GM18867 (cell line): ENCODE results near the gene KIAA0930.

Source experiments
- ATAC-seq: cut with Tn5 transposase; IDR thresholded peaks from one replicate; pipeline ENCODE4 v1.9.1; 2021; ENCODE audit warnings: mild to moderate bottlenecking, moderate library complexity; ENCODE audit not compliant: unreplicated experiment

KIAA0930 gene

DNA sequence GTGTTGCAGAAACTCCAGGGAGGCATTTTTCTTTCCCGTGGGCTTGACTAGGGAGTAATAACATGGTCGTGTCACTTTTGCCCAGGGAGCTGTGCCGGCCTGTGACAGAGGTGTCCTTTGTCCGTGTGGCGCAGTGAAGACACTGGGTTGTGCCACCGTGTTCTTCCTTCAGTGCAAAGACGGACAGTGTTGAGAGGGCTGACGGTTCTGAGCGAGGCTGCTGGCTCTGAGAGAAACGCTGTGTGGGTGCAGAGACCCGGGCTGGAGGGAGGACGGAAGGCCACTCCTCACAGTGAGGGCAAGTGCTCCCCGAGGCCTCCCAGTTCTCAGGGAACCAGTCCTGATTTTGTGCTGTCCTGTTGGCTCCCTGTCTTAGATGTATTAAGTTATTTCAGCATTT, 56.7 kb downstream of the KIAA0930 start:
- no peak for ATAC-seq

DNA sequence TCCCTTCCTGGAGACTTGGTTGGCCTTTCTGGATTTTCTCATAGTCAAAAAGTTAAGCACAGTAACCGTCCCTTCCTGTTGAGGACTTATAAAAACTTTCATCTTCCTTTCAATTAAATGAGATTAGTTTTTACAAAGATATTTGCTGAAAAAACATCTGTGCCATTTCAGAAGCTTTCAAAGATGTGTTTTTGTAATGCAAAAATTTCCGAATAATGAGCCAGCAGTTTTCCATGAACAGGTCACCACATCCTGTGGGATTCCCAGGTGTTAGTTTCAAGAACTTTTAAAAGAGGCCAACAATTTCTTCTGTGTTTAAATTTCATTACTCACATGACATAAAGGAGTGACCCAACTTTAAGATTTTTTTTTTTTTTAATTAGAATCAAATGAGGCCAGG, 58.9 kb downstream of the KIAA0930 start:
- ATAC-seq: no peak

DNA sequence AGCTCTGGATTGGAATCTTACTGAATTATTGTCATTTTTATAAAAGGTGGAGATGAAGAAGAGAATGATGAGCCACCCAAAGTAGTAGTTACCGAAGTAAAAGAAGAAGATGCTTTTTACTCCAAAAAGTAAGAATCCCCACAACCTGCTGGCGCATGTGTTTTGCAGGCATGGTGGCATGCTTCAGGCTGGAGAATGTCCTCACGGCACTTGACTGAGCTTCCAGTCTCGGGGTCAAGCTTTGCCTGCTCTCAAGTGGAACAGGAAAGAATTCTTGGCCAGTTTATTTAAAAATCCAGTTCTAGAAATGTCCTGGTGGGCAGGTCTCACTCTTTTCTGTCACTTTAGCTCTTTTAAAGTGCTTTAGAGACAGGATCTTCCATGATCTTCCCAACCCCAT, 59.5 kb downstream of the KIAA0930 start:
- no peak for ATAC-seq

DNA sequence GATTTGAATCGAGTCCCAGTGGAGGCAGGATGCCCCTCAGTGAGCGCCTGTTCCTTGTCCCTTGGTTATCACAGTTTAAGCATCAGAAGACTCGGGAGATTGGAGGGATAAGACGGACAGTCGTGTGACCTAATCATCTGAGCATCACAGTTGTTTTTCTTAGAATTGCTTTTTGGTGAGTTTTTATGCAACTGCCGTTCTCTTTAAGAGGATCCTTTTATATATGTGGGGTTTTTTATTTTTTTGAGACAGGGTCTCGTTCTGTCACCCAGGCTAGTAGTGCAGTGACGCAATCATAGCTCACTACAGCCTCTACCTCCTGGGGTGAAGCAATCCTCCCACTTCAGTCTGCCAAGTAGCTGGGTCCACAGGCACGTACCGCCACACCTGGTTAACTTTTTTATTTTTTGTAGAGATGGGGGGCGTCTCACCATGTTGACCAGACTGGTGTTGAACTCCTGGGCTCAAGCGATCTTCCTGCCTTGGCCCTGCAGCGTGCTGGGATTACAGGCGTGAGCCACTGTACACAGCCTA, 60.5 kb downstream of the KIAA0930 start:
- ATAC-seq: no peak

DNA sequence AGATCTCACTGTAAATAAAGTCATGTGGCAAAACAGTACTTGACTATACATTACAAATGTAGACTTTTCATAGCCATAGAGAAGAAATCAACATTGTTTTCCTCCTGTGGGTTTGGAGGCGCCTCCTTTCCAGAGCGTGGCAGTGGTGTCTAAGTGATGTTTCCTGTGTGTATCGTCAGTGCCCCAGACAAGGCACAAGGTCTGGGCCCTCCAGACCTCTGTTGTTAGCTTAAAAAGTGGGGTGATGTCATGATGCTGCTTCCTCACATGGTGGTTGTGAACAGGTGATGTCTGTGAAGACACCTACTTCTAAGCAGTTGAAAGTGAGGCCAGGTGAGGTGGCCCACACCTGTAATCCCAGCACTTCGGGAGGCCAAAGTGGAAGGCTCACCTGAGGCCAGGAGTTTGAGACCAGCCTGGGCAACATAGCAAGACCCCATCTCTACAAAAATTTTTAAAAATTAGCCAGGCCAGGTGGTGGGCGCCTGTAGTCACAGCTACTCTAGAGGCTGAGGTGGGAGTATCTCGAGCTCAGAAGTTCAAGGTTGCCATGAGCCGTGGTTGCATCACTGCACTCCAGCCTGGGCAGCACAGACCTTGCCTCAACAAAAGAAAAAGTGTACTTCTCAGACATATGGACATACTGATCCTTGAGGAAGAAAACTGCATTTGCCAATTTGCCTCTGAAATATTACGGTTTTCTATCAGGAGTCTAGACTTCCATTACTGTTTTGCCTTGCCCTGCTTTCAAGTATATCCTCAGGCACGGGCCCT, 61.2 kb downstream of the KIAA0930 start:
- no peak for ATAC-seq

DNA sequence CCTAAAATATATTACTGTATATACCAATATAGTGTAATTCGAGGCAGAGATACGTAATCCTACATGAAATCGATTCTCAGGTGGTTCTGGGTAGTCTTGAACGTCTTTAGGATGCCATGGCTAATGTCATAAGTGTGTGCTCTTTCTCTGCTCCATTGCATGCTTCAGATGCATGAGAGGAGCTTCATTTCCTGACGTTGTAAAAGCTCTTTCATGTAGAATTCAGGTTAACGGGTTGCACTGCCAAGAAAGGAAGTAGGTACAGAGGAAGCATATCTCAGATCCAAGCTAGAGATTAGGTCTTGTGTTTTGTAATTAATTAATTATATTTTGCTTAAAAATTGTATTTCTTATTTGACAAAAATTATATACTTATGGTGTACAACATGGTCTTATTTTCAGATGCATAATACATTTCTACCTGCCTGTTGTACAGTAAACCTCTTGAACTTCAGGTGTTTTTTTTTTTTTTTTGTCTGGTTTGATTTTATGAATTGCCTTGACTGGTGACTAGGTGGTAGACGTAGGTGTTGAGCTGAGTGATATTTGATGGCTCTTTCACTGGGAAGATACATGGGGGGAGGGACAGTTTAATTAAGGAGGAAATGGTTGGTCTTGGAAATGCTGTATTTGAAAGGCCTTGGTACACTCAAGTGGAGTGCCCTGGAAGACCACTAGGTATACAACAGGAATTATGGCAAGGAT, 67.7 kb downstream of the KIAA0930 start:
- ATAC-seq: no peak

DNA sequence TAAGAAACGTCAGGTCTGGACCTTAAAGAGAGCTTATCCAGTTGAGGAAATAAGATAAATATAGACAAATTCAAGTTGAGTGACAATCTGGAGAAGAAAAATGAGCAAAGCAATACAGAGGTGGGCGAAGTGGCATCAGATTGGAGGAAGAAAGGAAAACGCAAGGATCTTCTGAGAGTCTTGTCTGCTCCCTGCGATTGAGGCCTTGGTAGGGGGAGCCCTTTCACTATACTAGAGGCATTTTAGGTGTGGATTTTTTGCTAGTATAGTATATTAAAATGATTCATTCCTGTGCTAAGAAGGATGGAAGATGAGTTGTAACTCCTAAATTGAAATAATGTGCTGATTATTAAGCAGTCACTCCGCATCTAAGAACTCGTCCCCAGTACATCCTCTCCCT, 68.9 kb downstream of the KIAA0930 start:
- ATAC-seq: no peak

DNA sequence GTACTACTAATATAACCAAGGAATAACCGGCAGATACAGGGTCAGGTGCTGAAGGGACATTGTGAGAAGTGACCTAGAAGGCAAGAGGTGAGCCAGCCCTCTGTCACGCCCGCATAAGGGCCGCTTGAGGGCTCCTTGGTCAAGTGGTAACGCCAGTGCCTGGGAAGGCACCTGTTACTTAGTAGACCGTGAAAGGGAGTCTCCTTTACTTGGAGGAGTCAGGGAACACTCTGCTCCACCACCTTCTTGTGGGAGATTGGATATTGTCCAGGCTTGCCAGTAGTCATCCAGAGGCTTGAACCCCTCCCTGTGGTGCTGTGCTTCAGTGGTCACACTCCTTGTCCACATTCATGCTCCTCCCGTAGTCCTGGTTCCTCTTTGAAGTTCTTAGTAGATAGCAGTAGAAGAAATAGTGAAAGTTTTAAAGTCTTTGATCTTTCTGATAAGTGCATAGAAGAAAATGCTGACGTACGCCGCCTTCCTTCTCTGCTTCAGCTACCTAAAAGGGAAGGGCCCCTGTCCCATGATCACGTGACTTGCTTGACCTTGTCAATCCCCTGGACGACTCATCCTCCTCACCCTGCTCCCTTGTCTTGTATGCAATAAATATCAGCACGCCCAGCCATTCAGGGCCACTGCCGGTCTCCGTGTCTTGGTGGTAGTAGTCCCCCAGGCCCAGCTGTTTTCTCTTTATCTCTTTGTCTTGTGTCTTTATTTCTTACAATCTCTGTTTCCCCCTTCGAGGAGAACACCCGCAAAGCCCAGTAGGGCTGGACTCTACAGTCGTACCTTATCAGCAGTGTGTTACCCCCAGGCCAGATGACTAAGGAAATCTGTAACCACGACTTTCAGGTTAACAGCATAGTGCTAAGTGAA, 70.9 kb downstream of the KIAA0930 start:
- no peak for ATAC-seq

DNA sequence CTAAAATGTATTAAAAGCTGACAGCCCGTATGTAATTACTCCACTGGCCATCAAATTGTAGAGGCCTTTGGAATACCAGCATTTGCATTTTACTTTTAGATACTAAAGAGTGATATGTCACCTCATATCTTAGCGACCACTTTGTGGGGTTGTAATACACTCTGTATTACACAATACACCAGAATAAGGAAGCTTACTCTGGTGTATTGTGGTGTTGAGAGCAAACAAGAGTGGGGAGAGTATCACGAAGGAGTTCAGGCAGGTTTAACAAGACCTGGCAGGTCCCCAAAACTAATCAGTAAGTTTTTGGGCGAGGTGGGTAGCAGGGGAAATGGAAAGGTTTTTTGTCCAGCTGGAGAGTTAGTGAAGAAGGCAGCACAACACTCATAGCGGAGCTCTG, 73.8 kb downstream of the KIAA0930 start:
- ATAC-seq: no peak

DNA sequence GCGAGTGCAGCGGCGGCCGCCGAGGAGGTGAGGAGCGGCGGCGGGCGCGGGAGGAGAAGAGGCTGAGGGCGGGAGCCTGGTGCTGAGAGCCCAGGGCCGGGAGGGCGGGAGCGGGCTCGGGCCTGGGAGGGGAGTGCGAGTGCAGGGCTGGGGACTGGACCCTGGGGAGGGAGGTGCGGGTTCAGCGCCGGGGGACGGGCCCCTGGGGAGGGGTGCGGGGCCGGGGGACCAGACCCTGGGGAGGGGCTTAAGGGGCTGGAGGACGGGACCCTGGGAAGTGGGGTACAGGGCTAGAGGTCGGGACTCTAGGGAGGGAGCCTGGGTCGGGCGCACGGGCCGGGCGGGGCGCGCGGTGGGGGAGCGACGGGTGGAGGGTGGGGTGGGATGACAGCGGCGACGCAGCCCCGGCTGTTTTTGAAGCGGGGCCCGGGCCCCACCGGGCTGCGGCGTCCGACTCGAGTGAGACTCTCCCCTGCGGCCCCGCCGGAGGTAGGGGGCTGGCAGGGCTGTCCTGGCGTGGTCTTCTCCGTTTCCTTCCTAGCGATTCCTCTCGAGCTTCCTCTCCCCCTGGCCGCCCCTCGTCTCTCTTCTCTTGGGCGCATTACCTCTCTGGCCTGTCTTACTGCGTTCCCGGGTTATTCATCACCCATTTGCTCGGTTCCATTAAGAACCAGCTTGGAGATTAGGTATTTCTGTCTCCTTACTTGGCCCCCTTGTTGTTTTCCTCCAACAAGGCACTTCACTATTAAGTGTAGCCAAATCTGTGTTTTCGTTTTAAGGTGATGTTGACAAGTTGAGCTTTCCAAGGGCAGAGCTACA, 76.2 kb downstream of the KIAA0930 start:
- peak; percentile 30 for ATAC-seq

DNA sequence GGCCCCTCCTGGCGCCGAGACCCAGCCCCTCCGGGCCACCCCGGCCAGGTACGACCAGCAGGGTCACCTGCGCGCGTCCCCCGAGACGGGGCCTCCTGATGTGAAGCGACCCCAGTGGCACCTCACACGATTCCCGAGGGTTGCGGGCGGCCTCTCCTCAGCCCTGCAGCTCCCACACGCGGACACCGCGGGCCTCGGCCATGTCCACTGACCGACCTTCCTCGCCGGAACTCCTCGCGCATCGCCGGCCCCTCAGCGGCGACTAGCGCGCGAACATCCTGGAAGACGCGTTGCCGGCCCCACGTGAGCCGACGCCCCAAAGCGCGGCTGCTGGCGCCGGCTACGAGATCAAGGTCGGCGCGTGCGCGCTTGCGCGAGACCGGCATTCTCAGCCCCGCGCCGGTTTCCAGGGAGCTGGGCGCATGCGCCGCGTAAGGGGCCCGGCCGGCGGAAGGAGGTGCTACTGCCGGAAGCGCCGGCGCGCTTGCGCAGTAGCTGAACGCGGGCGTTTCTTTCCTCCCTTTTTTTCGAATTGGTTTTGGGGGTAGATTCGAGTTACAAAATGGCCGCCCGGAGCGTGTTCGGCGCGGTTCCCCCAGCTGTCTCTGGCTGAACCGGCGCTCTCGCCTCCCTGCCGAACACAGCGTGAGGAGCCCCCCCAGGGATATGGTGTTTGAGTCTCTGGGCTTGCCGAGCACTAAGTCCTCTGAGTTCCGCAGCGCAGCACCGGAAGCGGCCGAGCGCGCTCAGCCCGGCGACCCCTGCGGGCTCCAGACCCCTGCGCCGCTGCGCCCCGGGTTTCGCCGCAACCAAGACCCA, 77.0 kb downstream of the KIAA0930 start, which contains the start of gene NUP50:
Gene NUP50, plus strand, starts transcription at position 475 of the 819 bp plus-strand sequence. CDS start 4,253 bp downstream, outside the sequence.
- peak; percentile 77 for ATAC-seq

DNA sequence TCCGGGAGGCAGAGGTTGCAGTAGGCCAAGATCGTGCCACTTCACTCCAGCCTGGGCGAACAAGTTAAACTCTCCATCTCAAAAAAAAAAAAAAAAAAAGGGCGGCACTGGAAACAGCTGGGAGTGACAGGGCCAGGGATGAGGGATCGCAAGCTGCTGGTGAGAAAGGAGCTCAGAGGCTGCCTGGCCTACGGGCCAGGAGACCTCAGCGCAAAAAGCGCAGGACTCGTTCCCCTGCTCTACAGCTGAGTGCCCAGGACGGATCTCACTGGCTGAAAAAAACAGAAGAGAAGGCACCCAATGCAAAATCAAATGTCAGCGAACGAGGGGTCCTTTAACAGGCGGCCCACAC, 77.6 kb downstream of the KIAA0930 start:
- no peak for ATAC-seq

DNA sequence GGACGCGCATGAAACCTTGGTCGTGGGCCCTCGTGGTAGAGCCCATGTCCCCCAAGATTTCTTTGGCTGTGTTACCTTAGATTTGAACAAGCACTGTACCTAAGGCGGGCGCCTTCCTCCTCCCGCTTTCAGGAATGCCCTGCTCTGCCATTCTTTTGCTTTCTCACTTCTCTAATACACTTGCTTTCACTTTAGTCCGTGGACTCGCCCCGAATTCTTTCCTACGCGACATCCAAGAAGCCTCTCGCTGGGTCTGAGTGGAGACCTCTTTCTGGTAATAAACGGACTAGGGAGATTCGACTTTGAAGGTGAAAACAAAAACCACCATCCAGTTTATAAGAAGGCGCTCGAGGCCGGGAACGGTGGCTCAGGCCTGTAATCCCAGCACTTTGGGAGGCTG, 78.2 kb downstream of the KIAA0930 start:
- no peak for ATAC-seq

DNA sequence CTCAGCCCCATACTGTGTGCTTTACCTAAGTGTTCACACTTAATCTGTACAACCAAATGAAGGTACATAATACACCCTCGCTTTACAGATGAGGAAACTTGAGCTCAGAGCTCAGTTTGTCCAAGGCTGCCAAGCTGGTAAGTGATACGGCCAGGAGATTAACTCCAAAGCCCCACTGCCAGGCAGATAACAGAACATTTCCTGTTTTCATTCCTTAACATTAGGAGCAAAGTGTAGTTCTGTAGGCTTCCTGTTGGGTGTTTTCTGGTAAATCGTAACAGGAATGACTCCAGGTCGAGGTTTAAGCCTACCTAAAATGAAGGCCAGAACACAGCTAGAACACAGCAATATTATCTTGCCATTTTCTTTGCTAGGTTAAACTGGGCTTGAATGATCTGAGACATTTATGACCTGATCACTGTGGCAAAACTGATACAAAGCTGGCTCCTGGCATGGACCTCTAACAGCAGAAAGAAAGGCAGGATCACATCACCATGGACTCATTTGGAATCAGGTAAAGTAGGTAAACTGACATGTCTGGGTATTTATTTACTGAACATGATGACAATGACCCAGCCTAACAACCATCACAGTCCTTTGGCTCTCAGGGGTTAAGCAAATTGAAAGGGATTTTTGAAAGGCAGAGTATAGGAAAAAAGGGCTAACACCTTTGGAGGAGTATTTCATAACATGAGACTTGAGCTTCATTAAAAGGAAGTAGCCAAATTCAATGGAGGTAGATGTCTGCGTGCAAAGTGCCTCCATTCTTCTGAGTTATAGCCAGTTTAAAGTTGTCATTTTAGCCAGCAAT, 80.8 kb downstream of the KIAA0930 start:
- ATAC-seq: no peak

DNA sequence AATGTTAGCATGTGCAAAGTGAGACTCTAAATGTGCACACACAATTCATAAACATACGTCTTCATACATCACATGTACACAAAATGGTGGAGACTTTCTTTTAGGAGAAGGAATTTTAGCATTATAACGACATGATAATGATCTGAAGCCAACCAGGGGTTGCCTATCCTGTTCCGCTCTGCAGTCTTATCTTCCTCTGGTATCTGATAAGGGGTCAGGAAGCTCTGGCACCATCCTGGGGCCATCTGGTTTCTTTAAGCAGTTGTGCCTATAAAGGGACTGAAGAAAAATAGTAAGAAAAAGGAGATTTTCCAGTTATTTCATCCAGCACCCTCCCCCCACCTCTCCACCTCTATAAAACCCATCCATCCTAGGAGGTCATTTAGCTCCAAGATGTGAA, 82.8 kb downstream of the KIAA0930 start:
- ATAC-seq: no peak

DNA sequence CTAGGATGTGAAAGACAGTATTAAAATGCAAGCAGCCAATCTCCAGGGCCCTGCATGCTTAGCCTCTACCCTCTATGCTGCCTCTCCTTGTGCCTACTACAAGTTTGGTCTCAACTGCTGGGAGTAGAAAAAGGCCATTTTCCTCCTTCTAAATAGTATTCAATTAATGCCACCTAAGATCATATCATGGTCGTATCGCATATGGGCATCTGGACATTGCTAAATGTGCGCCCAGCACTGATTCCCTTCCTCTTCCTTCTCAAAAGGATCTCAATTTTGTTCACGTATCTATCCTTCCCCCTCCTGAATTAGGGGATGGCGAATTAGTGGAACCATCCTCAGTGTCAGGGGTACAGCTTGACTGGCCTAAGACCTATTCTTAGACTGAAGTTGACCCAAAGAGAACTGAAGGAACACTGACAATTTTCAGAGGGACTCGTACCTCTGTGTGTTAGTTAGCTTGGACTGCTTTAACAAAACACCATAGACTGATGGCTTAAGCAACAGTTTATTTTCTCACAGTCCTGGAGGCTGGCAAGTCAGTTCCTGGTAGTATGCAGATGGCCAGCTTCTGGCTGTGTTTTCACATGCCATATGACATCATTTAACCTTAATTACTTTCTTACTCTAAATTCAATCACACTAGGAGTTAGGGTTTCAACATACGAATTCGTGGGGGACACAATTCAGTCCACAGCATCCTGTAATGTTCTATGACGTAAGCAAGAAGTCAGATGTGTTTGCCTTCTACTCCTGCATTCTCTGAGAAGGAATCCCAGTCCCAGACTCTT, 85.4 kb downstream of the KIAA0930 start:
- ATAC-seq: no peak

DNA sequence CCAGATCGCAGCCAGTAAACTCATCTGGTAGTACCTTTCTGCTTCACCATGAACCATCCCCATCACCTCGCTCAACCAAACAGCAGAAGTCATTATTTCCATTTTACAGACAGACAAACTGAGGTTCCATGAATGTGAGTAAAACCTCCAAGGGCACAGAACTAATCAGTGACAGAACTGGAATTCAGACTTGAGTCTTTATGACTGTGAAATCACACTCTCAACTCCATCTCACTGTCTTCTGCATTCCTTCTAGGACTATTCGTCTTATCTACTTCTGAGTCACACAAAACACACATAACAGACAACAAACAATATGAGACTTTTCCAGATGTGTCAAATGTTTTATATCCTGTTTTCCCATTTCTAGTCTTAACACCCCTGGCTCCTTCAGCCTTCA, 86.3 kb downstream of the KIAA0930 start:
- no peak for ATAC-seq

DNA sequence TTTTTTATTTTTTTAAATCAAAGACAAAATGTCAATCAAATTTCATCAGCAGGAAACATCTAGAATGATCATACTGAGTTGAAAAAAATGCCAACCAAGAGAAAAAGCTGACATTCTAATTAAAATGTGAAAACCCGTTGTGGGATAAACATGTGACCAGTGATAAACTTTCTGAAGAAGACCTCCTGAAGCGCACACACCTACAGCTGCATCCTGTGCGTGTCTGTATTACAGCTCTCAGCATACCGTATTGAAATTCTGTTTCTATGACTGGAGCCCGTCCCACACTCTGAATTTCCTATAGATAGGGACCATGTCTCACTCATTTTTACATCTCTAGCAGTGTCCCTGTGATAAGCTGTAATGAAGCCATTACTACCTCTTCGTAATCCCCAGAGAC, 89.2 kb downstream of the KIAA0930 start:
- no peak for ATAC-seq
